PC-9 (cell line): ENCODE data around the gene EMP2. TPM values are rescaled to one million over a fixed set of nuclear protein-coding genes. Genes with fewer than 3 reads are reported as not detected.

Source experiments
- BruUV-seq: library from RNA; stranded (reverse); fragments of 400-500 nt; replicated peaks from 2 replicates; lab custom pipeline; 2021; lab: Mats Ljungman, UMichigan
- CTCF ChIA-PET: fragments of 300-600 bp; sonication (Branson Sonifier 250); formaldehyde crosslinking; loops from one replicate; lab custom pipeline; 2022; ENCODE audit warnings: antibody characterized with exemption; lab: Charles Lee
- POLR2A ChIA-PET: fragments of 300-600 bp; sonication (Branson Sonifier 250); formaldehyde crosslinking; loops from one replicate; lab custom pipeline; 2022; ENCODE audit warnings: antibody characterized with exemption; ENCODE audit not compliant: unreplicated experiment; lab: Charles Lee
- DNase-seq, 2 experiments: peaks; one replicate each; pipeline versions ENCODE4 v3.0.0 to v3.0.0-alpha.2; 2015 to 2022; ENCODE audit warnings: mixed read lengths in 1 of 2
- H2AFZ ChIP-seq: fragments of 200-600 bp; sonication (generic); 2 replicates; pipeline ENCODE4 v1.8.1; 2017; ENCODE audit warnings: antibody characterized with exemption
- H3F3A ChIP-seq: fragments of 200-600 bp; sonication (generic); 2 replicates; pipeline ENCODE4 v1.8.1; 2017; ENCODE audit warnings: antibody characterized with exemption, mild to moderate bottlenecking, low read depth; ENCODE audit not compliant: insufficient read depth
- H3K27ac ChIP-seq: fragments of 200-600 bp; sonication (generic); 2 replicates; pipeline ENCODE4 v1.6.1; 2016; ENCODE audit warnings: mixed run types
- H3K27me3 ChIP-seq: fragments of 200-600 bp; sonication (generic); 2 replicates; pipeline ENCODE4 v1.6.1; 2016; ENCODE audit warnings: low read depth, mixed run types; ENCODE audit not compliant: insufficient read depth
- H3K36me3 ChIP-seq: fragments of 200-600 bp; sonication (generic); 2 replicates; pipeline ENCODE4 v1.6.1; 2016; ENCODE audit warnings: low read depth, mixed run types
- H3K4me1 ChIP-seq: fragments of 200-600 bp; sonication (generic); replicated peaks from 2 replicates; pipeline ENCODE4 v1.6.1; 2016; ENCODE audit warnings: mixed run types; ENCODE audit not compliant: insufficient read depth
- H3K4me2 ChIP-seq: fragments of 200-600 bp; sonication (generic); 2 replicates; pipeline ENCODE4 v1.6.1; 2017; ENCODE audit warnings: mixed run types
- H3K4me3 ChIP-seq: fragments of 200-600 bp; sonication (generic); 2 replicates; pipeline ENCODE4 v1.6.1; 2016; ENCODE audit warnings: mixed run types
- H3K79me2 ChIP-seq: fragments of 200-600 bp; sonication (generic); 2 replicates; pipeline ENCODE4 v1.6.1; 2017; ENCODE audit warnings: low read depth, mixed run types
- H3K9me2 ChIP-seq: fragments of 200-600 bp; sonication (generic); 2 replicates; pipeline ENCODE4 v1.8.1; 2017; ENCODE audit warnings: mild to moderate bottlenecking; ENCODE audit not compliant: insufficient read depth
- H3K9me3 ChIP-seq: fragments of 200-600 bp; sonication (generic); 2 replicates; pipeline ENCODE4 v1.8.1; 2016; ENCODE audit warnings: low read depth; ENCODE audit not compliant: insufficient read depth
- H4K20me1 ChIP-seq: fragments of 200-600 bp; sonication (generic); 2 replicates; pipeline ENCODE4 v1.8.1; 2017; ENCODE audit not compliant: insufficient read depth
- CTCF ChIP-seq: fragments of 200-600 bp; sonication (generic); conservative IDR thresholded peaks from 2 replicates; pipeline ENCODE4 v1.6.1; 2017; ENCODE audit warnings: mixed run types, antibody characterized with exemption, mild to moderate bottlenecking, moderate library complexity
- EZH2 ChIP-seq: fragments of 200-600 bp; sonication (generic); IDR thresholded peaks from 2 replicates; pipeline ENCODE4 v1.8.0; 2017; ENCODE audit warnings: antibody characterized with exemption, low read depth
- intact Hi-C: fragments of 100-400 bp; cut with micrococcal nuclease; formaldehyde crosslinking; loops from one replicate; pipeline ENCODE4 v1.10.0; 2022; ENCODE audit not compliant: unreplicated experiment
- total RNA-seq: library from RNA; stranded (reverse); gene quantifications from 2 replicates; pipeline ENCODE4 v1.2.3, GENCODE V29; 2021

The EMP2 gene
- total RNA-seq, 1 experiment from 2014 or later = 137 TPM

GRCh38 chr16:10530685-10531084 is 49.7 kb downstream of the EMP2 start:
- H4K20me1 ChIP-seq = no peaks in the 10 kb centered on the region
- CTCF ChIA-PET = interaction anchor here (1.0 kb wide), 1 partner anchor 16 kb away, joined by 5 read pairs; no protein-coding TSS in a partner anchor
- TF ChIP-seq CTCF (no peak), EZH2 (no peak)
- no peak overlapping the region for H3K4me3 ChIP-seq
- H3K9me3 ChIP-seq = no peaks in the 10 kb centered on the region
- no peak overlapping the region for H3K27ac ChIP-seq
- H3K27me3 ChIP-seq = no peaks in the 10 kb centered on the region
- no peak overlapping the region for H3K4me2 ChIP-seq
- H3K9me2 ChIP-seq = no peaks in the 10 kb centered on the region
- H2AFZ ChIP-seq = no peak overlapping the region
- H3F3A ChIP-seq = peaks cover 23% of the 10 kb centered on the region
- no TSS peak for BruUV-seq
- POLR2A ChIA-PET = no interaction called here
- intact Hi-C loops = no loop called here
- peaks cover 3% of the 10 kb centered on the region; the same call in 1 of the 2 replicates for H3K36me3 ChIP-seq
- peaks cover 30% of the 10 kb centered on the region for H3K4me1 ChIP-seq
- 0 out of 2 replicates have a peak, but pooled peaks cover 4% of the 10 kb centered on the region for H3K79me2 ChIP-seq
- DNase-seq = no peak

- no peak for TF ChIP-seq EZH2
- no peak for TF ChIP-seq CTCF
- H3K79me2 ChIP-seq = 0 out of 2 replicates have a peak, but pooled peaks cover 4% of the 10 kb centered on the region
- peaks cover 26% of the 10 kb centered on the region for H3F3A ChIP-seq
- H3K36me3 ChIP-seq = no peaks in the 10 kb centered on the region; the same call in 1 of the 2 replicates
- no peaks in the 10 kb centered on the region for H3K27me3 ChIP-seq
- H3K9me2 ChIP-seq = no peaks in the 10 kb centered on the region
- no peaks in the 10 kb centered on the region for H4K20me1 ChIP-seq
- H3K27ac ChIP-seq = no peak overlapping the region
- DNase-seq = no peak
- H3K4me3 ChIP-seq = no peak overlapping the region
- intact Hi-C loops = no loop called here
- no peak overlapping the region for H3K4me2 ChIP-seq
- H3K4me1 ChIP-seq = peaks cover 24% of the 10 kb centered on the region
- H2AFZ ChIP-seq = no peak overlapping the region
- BruUV-seq = no TSS peak
- POLR2A ChIA-PET = no interaction called here
- CTCF ChIA-PET = interaction anchor here (1.0 kb wide), 1 partner anchor 15 kb away, joined by 5 read pairs; no protein-coding TSS in a partner anchor
- H3K9me3 ChIP-seq = no peaks in the 10 kb centered on the region
Observed at GRCh38 chr16:10529895-10530669, 50.3 kb downstream of the EMP2 start.

- CTCF ChIA-PET = no interaction called here
Observed at GRCh38 chr16:10528635-10529034, 51.8 kb downstream of the EMP2 start.

More at GRCh38 chr16:10528635-10529034, 51.8 kb downstream of the EMP2 start:
- Histone ChIP-seq H2AFZ (no peak overlapping the region), H3K27ac (no peak overlapping the region), H3K9me3 (no peaks in the 10 kb centered on the region), H3K9me2 (no peaks in the 10 kb centered on the region), H3K4me3 (no peak overlapping the region), H3K4me2 (no peak overlapping the region), H3K79me2 (no peaks in the 10 kb centered on the region), H3K27me3 (no peaks in the 10 kb centered on the region), H3F3A (peaks cover 16% of the 10 kb centered on the region), H4K20me1 (no peaks in the 10 kb centered on the region), H3K36me3 (0 out of 2 replicates have a peak, but pooled peaks cover 5% of the 10 kb centered on the region), H3K4me1 (peaks cover 16% of the 10 kb centered on the region)
- TF ChIP-seq EZH2 (no peak), CTCF (no peak)
- no TSS peak for BruUV-seq
- no peak for DNase-seq
- intact Hi-C loops = no loop called here
- POLR2A ChIA-PET = no interaction called here
